MCF 10A (cell line): ENCODE data around the gene PKNOX2. TPM values are rescaled to one million over a fixed set of nuclear protein-coding genes. Genes with fewer than 3 reads are reported as not detected.

Experiments used
- BruUV-seq: library from RNA; stranded (reverse); fragments of 400-500 nt; replicated peaks from 2 replicates; lab custom pipeline; 2021; lab: Mats Ljungman, UMichigan
- CTCF ChIA-PET: fragments of 300-600 bp; sonication (Branson Sonifier 250); formaldehyde crosslinking; extraction: SDS; loops from one replicate; lab custom pipeline; 2021; ENCODE audit warnings: antibody characterized with exemption, inconsistent platforms; lab: Yijun Ruan, JAX
- POLR2A ChIA-PET: fragments of 300-600, 350-650 bp; sonication (Branson Sonifier 250); formaldehyde crosslinking; extraction: SDS; loops from one replicate; lab custom pipeline; 2020; ENCODE audit warnings: antibody characterized with exemption, inconsistent platforms; lab: Yijun Ruan, JAX
- DNase-seq: peaks from one replicate; pipeline ENCODE4 v3.0.0-alpha.2; 2018; ENCODE audit not compliant: unreplicated experiment
- H3K27ac Mint-ChIP-seq: one replicate; pipeline ENCODE4 v1.8.0; 2022; ENCODE audit warnings: mild to moderate bottlenecking, low read depth, mixed read lengths; ENCODE audit not compliant: unreplicated experiment
- H3K27me3 Mint-ChIP-seq: one replicate; pipeline ENCODE4 v1.8.0; 2022; ENCODE audit warnings: mixed read lengths; ENCODE audit not compliant: insufficient read depth, unreplicated experiment
- H3K36me3 Mint-ChIP-seq: one replicate; pipeline ENCODE4 v1.8.0; 2022; ENCODE audit warnings: mild to moderate bottlenecking, moderate library complexity, mixed read lengths; ENCODE audit not compliant: insufficient read depth, unreplicated experiment
- H3K4me1 Mint-ChIP-seq: one replicate; pipeline ENCODE4 v1.8.0; 2022; ENCODE audit warnings: mixed read lengths; ENCODE audit not compliant: insufficient read depth, unreplicated experiment
- H3K4me3 Mint-ChIP-seq: one replicate; pipeline ENCODE4 v1.8.0; 2022; ENCODE audit warnings: mild to moderate bottlenecking, moderate library complexity, mixed read lengths; ENCODE audit not compliant: unreplicated experiment
- H3K9me3 Mint-ChIP-seq: one replicate; pipeline ENCODE4 v1.8.0; 2022; ENCODE audit warnings: mixed read lengths; ENCODE audit not compliant: unreplicated experiment
- CTCF ChIP-seq: fragments of 200-600 bp; IDR thresholded peaks from one replicate; pipeline ENCODE4 v1.8.0; 2022; ENCODE audit warnings: antibody characterized with exemption, mild to moderate bottlenecking; ENCODE audit not compliant: unreplicated experiment
- intact Hi-C: fragments of 100-400 bp; cut with micrococcal nuclease; formaldehyde crosslinking; loops from 2 replicates; pipeline ENCODE4 v1.14.1; 2022
- total RNA-seq: library from RNA; stranded (reverse); gene quantifications from 2 replicates; pipeline ENCODE4 v1.2.3, GENCODE V29; 2022

The PKNOX2 gene
- total RNA-seq, 1 experiment from 2014 or later = not detected

- no peak for DNase-seq
- BruUV-seq = no TSS peak
- Mint-ChIP-seq H3K9me3 (no peaks in the 10 kb centered on the region), H3K36me3 (no peaks in the 10 kb centered on the region), H3K27me3 (no peaks in the 10 kb centered on the region), H3K4me3 (no peak overlapping the region), H3K27ac (no peak overlapping the region), H3K4me1 (no peaks in the 10 kb centered on the region)
- intact Hi-C loops = no loop called here
- CTCF ChIA-PET = interaction anchor here (0.7 kb wide), 1 partner anchor 8 kb away, joined by 3 read pairs; no protein-coding TSS in a partner anchor
- TF ChIP-seq CTCF = no peak
- POLR2A ChIA-PET = no interaction called here
Measured at GRCh38 chr11:125282596-125282914, 118.0 kb downstream of the PKNOX2 start.

GRCh38 chr11:125284245-125284850 is 119.8 kb downstream of the PKNOX2 start:
- ChIA-PET CTCF (interaction anchor here (0.8 to 1.2 kb wide), 3 partner anchors 13 to 150 kb away, joined by 3 to 4 read pairs (median 3); no protein-coding TSS in a partner anchor), POLR2A (no interaction called here)
- intact Hi-C loops = no loop called here
- Mint-ChIP-seq H3K27me3 (no peaks in the 10 kb centered on the region), H3K4me1 (no peaks in the 10 kb centered on the region), H3K36me3 (no peaks in the 10 kb centered on the region), H3K4me3 (no peak overlapping the region), H3K27ac (no peak overlapping the region), H3K9me3 (no peaks in the 10 kb centered on the region)
- BruUV-seq = no TSS peak
- TF ChIP-seq CTCF = no peak
- no peak for DNase-seq

GRCh38 chr11:125285844-125286243 is 121.3 kb downstream of the PKNOX2 start:
- H3K4me3 Mint-ChIP-seq = no peak overlapping the region
- ChIA-PET POLR2A (no interaction called here), CTCF (interaction anchor here (0.6 to 1.2 kb wide), 2 partner anchors 62 to 457 kb away, joined by 3 read pairs; no protein-coding TSS in a partner anchor)
- DNase-seq = no peak
- BruUV-seq = no TSS peak
- H3K27ac Mint-ChIP-seq = no peak overlapping the region
- no peaks in the 10 kb centered on the region for H3K9me3 Mint-ChIP-seq
- no peak for TF ChIP-seq CTCF
- no peaks in the 10 kb centered on the region for H3K36me3 Mint-ChIP-seq
- H3K4me1 Mint-ChIP-seq = no peaks in the 10 kb centered on the region
- intact Hi-C loops = no loop called here
- H3K27me3 Mint-ChIP-seq = no peaks in the 10 kb centered on the region

GRCh38 chr11:125286486-125286885 is 121.9 kb downstream of the PKNOX2 start:
- Mint-ChIP-seq H3K27ac (no peak overlapping the region), H3K4me3 (no peak overlapping the region), H3K27me3 (no peaks in the 10 kb centered on the region), H3K4me1 (no peaks in the 10 kb centered on the region), H3K9me3 (no peaks in the 10 kb centered on the region), H3K36me3 (no peaks in the 10 kb centered on the region)
- BruUV-seq = no TSS peak
- CTCF ChIA-PET = interaction anchor here (0.6 kb wide), 1 partner anchor 12 kb away, joined by 3 read pairs; no protein-coding TSS in a partner anchor
- no peak for DNase-seq
- TF ChIP-seq CTCF = no peak
- POLR2A ChIA-PET = no interaction called here
- intact Hi-C loops = no loop called here
